Stimulated activated CD4-positive, alpha-beta T cell treated with anti-CD3 and anti-CD28 coated beads, TNF-alpha, amount 100 ng/mL, for 1 hour (primary cell): ENCODE measurements around the gene FMO1.
"Not testable (repeated sequence)": the region's sequence is repeated elsewhere in the genome, so short reads cannot be mapped to it uniquely, and the experiment has no call there.

Experiments
- DNase-seq, 3 donors: peaks; one replicate each; pipeline ENCODE4 v3.0.0-alpha.2; 2020; ENCODE audit warnings: low read depth in 3 of 3, low spot score in 1 of 3

FMO1 gene

GRCh38 chr1:171236231-171236630, 12.1 kb upstream of the FMO1 start:
- not testable (repeated sequence) for DNase-seq

- no peak for DNase-seq
These were observed 4.4 kb upstream of the FMO1 start for GRCh38 chr1:171243878-171244277.

- no peak for DNase-seq
These were observed 2.7 kb upstream of the FMO1 start for GRCh38 chr1:171245458-171246064.

GRCh38 chr1:171247501-171247900, 793 bp upstream of the FMO1 start:
- no peak for DNase-seq

GRCh38 chr1:171248841-171249240, 547 bp downstream of the FMO1 start:
- DNase-seq = no peak

GRCh38 chr1:171250263-171250662, 2.0 kb downstream of the FMO1 start:
- DNase-seq = no peak

GRCh38 chr1:171251042-171251951, 3.0 kb downstream of the FMO1 start:
- peak in 1 of 3 donors; percentile 2 for DNase-seq

- no peak for DNase-seq
These were observed 3.6 kb downstream of the FMO1 start for GRCh38 chr1:171251952-171252300.

GRCh38 chr1:171252482-171252881, 4.2 kb downstream of the FMO1 start:
- no peak for DNase-seq

GRCh38 chr1:171254859-171255258, 6.6 kb downstream of the FMO1 start:
- DNase-seq = no peak

GRCh38 chr1:171256940-171257606, 8.8 kb downstream of the FMO1 start:
- no peak for DNase-seq

GRCh38 chr1:171257607-171258076, 9.3 kb downstream of the FMO1 start:
- DNase-seq = no peak

GRCh38 chr1:171258429-171258828, 10.1 kb downstream of the FMO1 start:
- no peak for DNase-seq

GRCh38 chr1:171258943-171259342, 10.6 kb downstream of the FMO1 start:
- DNase-seq = no peak

- no peak for DNase-seq
These were observed 13.0 kb downstream of the FMO1 start for GRCh38 chr1:171261336-171261735.

GRCh38 chr1:171263901-171264300, 15.6 kb downstream of the FMO1 start:
- no peak for DNase-seq

GRCh38 chr1:171265686-171266085, 17.4 kb downstream of the FMO1 start:
- no peak for DNase-seq

- DNase-seq = no peak
These were observed 18.6 kb downstream of the FMO1 start for GRCh38 chr1:171266930-171267329.

GRCh38 chr1:171267391-171267790, 19.1 kb downstream of the FMO1 start:
- no peak for DNase-seq

GRCh38 chr1:171270806-171271205, 22.5 kb downstream of the FMO1 start:
- no peak for DNase-seq

- DNase-seq = no peak
These were observed 29.2 kb downstream of the FMO1 start for GRCh38 chr1:171277534-171277933.

GRCh38 chr1:171279234-171279633, 30.9 kb downstream of the FMO1 start:
- DNase-seq = no peak
